H54 (cell line): ENCODE data around the gene CCDC12.
A peak's percentile ranks its signal among the peaks of the same experiment; 100 is the strongest.

Experiments used
- DNase-seq: peaks from one replicate; pipeline ENCODE4 v3.0.0; 2011; ENCODE audit warnings: low spot score, mixed read lengths; ENCODE audit not compliant: insufficient read length
- FAIRE-seq: peaks from 3 replicates; lab custom pipeline; 2011; peaks lifted over from hg19 to GRCh38; lab: Jason Lieb, UNC
- POLR2A ChIP-seq: IDR thresholded peaks from 2 replicates; pipeline ENCODE4 v1.6.1; 2011; ENCODE audit warnings: low read depth, mild to moderate bottlenecking, low read length

Gene CCDC12

DNA sequence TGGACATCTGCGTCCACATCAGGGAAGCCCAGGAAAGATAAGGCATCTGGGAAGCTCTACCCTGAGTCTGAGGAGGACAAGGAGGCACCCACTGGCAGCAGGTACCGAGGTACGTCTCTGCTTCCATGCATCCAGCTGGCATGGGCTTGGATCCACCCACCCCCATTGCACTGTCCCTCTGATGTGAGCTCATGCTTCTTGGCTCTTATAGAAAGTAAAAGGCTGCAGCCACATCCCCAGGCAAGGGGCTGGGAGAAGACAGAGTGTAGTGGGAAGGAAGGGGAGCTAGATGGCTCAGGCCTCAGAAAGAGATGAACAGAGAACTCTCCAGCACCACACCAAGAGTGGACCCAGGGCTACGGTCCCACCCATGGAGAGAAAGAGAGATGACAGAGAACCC lies 80.8 kb downstream of the CCDC12 start:
- no peak for DNase-seq
- no peak for TF ChIP-seq POLR2A
- FAIRE-seq: no peak

DNA sequence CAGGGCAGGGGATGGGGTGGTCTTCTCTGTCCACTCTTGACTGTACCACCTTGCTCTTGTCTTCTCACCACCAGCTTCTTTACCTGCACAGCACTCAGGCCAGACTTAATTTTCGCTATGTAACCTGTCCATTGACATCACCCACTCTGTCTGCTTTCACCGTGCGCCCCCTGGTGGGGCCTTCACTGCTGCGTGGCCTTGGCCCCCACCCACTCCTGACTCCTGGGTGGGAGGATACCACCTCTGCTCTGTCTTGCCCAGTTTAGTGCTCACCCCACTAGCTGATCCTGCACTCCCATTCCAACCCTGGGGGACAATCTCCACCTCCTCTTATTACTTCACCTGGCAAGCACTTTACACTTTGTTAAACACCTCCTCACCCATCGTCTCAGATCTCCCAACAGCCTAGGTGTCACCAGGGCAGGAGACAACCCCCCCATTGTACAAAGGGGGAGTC lies 81.3 kb downstream of the CCDC12 start:
- TF ChIP-seq POLR2A: no peak
- DNase-seq (peak; percentile 62), FAIRE-seq (no peak)

DNA sequence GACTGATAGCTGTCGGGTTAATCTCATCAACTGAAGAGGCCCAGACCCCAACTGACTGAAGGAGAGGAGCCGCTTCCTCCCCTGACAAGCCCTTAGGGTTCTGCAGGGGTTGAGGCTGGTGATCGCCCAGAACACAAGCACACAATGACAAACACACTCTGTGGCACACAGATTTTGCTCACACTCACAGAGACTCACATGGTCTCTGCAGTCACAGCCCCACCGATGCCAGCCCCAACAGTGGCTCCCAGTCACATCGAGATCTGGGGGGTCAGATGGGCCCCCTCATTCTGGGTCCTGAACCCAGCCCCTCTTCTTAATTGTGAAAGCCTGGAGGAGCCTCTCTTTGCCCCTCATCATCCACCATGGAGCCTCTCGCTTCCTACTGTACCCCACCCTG lies 82.3 kb downstream of the CCDC12 start:
- TF ChIP-seq POLR2A: no peak
- no peak for FAIRE-seq
- DNase-seq: no peak

DNA sequence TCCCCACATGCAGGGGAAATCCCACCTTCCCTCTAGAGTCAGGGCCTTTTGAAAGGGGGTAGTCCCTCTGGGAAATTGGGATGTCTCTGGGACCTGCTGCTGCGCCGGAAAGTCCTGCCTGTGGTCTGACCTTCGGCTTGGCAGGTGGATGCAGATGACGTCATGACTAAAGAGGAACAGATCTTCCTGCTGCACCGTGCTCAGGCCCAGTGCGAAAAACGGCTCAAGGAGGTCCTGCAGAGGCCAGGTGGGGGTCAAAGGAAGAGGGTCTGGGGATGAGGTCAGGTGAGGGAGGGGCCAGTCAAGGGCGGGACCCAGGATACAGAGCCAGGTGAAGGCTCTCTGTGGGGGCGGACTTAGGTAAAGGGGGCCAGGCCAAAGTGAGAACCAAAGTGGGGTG lies 82.8 kb downstream of the CCDC12 start:
- no peak for DNase-seq
- no peak for TF ChIP-seq POLR2A
- FAIRE-seq: no peak

DNA sequence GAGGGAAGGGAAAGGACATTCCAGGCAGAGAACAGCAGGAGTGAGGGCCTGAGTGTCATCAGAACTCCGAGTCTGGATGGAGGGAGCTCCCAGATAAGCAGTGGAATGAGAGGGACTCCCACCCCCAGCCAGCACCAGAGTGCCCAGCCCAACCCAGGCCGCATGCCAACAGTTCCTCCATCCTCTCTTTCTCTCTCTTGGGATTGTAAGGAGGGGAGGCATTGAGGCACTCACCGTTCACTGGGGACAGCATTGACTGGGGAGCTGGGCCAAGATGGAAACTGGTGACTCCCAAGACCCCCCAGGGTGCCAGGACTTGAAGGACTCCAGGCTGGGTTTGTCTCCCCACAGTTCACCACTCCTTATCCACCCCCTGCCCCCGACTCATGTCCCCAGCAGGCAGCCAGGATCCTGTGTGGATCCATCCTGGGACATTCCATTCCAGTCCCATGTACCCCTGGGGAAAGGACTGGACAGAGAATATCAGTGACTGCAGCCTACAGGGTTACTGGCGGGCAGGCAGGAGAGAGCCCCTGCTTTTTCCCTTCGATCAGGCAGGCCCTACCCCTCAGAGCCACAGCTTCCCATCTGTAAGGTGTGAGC lies 83.3 kb downstream of the CCDC12 start:
- FAIRE-seq: no peak
- TF ChIP-seq POLR2A: no peak
- no peak for DNase-seq

DNA sequence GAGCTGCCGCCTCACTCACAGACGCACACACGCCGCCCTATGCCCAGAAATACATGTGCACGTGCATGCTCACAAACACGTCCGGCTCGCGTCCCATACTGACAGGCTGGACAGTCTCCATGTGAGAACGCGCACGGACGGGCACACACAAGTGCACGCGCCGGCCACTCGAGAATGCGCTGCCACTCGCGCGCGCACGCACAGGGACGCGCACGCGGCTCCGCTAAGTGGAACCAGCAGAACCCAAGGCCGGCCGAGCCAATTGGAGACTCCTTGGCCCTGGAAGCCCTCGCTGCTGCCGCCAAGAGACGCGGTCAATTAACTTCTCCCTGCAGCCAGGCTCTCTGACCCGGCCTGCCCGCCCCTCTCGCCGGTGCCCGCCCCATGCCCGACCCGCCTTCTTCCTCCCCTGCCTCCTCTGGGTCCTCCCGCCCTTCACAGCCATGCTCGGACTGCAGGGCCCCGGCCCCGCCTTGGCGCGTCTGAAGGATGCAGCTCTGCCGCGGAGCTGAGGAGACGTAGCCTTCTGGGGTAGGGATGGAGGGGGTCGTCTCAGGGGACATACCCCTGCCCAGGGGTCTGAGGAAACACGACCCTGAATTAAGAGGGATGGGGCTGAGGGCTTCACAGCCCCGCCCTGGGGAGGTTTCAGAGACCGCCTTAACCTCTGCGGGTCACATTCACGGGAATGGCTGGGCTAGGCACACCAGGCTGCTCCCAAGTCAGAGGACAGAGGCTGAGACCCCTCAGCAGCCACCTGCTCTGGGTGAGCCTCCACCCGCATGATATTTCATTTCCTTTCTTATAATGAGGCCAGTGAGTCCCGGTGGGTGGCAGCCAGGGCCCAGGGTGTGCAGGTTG lies 84.0 kb downstream of the CCDC12 start:
- TF ChIP-seq POLR2A: no peak
- FAIRE-seq (no peak), DNase-seq (peak; percentile 97)

DNA sequence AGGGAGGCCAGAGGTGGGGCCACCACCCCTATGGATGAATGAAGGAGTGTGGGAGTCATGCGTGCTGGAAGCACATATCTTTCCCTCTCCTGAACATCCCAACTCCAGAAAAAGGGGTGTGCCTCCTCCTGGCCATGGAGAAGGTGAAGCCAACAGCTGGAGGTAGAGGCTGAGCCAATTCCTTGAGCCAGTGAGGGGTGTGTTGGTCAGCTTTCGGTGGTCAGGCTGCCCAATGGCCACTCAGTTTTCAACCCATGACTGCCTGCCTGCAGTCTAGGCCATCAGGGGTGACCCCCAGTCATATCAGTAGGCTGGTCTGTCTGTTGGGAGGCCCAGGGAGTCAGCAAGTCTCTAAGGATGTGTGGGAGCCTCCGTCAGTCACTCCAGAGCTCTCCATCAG lies 85.4 kb downstream of the CCDC12 start:
- DNase-seq (no peak), FAIRE-seq (no peak)
- no peak for TF ChIP-seq POLR2A

DNA sequence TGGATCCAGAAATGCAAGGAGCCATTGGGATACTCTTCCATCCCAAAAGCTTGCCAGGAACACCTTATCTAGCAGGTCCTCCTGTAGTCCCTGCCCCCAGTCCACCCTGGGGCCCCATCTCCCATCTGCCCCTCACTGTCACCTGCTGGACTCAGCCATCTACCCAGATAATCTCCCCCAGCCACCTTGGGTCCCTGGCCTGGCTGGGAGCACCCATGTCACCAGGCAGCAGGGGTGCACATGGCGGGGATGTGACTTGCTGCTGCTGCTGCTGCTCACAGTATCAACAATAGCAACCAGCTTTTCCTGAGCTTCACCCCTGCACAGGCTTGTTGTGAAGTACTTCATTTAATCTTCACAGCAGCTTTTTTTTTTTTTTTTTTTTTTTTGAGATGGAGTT lies 86.4 kb downstream of the CCDC12 start:
- DNase-seq (no peak), FAIRE-seq (no peak)
- no peak for TF ChIP-seq POLR2A

DNA sequence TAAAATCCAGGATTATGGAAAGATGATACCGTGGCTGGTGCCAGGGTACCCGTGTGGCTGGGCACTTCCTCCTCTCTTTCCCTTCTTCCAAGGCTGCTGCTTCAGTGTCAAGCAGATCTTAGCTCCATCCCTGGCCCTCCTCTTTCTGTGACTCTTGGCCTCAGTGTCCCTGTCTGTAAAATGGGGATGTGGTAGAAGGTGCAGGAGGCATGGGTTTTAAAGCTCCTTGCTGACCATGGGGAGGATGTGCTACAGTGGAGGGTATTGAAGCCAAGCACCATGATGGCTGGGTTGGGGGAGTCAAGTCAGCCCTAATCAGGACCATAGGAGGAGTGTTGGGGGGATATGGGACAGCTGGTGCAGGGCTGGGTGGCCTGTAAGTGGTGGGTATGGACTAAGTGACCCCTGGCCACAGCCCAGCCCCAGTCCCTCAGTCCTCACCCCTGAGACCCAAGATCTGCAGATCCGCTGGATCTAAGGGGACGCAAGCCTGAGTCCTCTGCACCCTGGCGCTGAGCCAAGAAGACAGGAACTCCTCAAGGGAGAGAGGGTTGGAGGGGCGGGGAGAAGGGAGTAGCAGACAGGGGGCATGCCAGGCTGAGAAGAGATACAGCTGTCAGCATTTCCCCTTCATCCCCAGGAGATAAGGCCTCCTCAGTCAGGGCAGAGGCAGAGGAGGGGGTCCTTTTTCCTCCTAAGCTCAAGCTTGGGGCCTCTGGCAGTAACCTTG lies 87.0 kb downstream of the CCDC12 start:
- no peak for TF ChIP-seq POLR2A
- no peak for FAIRE-seq
- no peak for DNase-seq

DNA sequence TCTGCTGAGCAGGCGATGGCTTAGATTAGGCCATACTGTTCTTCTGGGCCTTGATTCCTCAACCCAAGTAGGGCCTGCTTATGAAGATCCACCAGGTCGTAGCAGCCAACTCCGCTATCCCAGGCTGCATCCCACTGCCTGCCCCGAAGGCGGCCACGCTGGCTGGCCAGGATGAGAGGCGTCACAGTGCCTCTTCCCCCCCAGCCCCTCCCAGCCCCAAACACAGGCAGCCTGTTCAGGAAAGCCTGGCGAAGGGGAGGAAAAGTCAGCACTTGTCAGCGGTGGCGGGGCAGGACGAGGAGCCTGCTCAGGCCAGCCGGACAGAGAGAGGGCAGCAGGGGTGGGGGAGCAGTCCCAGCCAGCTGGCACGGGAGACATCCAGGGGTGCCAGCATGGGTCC lies 87.8 kb downstream of the CCDC12 start:
- no peak for DNase-seq
- TF ChIP-seq POLR2A: no peak
- FAIRE-seq: no peak

DNA sequence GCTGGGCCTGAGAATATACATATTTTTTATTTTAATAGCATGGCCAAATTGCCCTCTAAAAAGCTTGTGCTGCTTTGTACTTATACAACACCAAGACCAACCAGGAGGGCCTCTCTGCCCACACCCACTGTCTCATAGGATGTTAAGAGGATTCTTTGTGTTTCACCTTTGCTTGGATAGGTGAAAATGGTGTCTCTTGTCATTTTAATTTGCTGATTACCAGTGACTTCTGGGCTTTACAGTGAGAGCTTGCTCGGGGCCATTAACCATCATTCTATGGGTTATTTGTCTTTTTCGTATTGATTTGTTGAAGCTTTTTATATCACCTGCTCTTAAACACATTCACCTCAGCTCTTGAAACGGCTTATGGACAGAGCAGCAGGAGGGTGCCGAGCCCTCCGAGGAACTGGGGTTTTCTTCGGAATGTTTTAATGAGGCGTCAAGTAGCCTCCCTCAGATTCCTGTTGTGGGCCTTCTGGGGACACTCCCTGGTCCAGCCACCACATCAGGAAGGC lies 88.5 kb downstream of the CCDC12 start:
- TF ChIP-seq POLR2A: no peak
- FAIRE-seq (no peak), DNase-seq (no peak)

DNA sequence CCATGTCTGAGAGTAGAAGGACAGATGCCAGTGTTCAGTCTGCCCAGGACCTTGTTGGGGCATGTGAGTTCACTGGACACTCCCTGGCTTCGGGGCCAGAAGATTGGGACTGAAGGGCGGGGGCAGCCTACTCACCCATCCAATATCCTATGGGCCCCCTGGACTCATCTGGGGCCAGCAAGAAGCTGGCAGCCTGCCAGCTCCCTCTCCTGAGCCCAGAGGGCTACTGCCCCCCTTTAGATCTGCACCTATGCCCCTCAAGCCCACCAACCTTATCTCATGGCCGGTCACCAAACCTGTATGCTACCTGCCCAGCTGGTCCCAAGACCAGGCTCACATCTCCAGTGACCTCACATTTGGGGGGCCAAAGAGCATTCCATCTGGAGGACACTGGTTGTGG lies 90.9 kb downstream of the CCDC12 start:
- DNase-seq (no peak), FAIRE-seq (no peak)
- TF ChIP-seq POLR2A: no peak

DNA sequence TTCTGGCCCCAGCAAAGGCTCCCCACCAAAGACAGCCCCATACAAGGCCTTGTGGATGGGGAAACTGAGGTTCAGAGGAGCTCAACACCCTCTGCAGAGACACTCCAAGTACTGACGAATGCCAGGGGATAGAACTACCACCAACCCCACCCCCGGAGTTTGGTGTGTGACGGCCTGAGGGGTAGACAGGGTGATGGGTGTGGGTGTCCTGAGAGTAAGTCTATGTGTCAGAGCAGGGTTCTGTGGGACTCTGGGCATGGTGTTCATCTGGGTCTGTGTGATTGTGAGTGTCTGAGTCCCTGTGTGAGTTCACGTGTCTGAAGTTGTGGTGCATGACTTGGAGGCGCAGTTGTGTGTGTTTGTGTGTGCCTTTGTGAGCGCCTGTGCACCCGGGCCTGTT lies 91.6 kb downstream of the CCDC12 start:
- TF ChIP-seq POLR2A: no peak
- FAIRE-seq: no peak

DNA sequence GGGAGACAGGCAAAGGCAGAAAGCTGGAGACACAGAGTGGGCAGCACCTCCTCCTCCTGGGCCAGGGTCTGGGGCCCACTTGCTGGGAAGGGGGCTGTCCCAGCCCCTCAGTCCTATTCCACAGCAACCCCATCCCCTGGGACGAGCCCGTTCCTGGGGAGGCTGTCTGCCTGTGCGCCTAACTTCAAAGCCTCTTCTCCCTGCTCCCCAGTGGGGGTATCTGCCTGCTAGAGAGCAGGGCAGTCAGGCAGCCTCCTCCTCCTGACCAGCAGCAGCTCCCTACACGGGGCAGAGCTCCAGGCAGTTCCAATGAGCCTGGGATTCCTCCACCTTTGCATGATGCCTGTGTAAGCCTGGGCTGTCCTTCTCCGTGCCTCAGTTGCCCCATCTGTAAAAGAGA lies 92.1 kb downstream of the CCDC12 start:
- FAIRE-seq (no peak), DNase-seq (no peak)
- no peak for TF ChIP-seq POLR2A

More for the DNA sequence above, 91.6 kb downstream of the CCDC12 start:
- no peak for DNase-seq
